ENCODE results near the gene EIF1B.

- TF ChIP-seq, protein P1, sequence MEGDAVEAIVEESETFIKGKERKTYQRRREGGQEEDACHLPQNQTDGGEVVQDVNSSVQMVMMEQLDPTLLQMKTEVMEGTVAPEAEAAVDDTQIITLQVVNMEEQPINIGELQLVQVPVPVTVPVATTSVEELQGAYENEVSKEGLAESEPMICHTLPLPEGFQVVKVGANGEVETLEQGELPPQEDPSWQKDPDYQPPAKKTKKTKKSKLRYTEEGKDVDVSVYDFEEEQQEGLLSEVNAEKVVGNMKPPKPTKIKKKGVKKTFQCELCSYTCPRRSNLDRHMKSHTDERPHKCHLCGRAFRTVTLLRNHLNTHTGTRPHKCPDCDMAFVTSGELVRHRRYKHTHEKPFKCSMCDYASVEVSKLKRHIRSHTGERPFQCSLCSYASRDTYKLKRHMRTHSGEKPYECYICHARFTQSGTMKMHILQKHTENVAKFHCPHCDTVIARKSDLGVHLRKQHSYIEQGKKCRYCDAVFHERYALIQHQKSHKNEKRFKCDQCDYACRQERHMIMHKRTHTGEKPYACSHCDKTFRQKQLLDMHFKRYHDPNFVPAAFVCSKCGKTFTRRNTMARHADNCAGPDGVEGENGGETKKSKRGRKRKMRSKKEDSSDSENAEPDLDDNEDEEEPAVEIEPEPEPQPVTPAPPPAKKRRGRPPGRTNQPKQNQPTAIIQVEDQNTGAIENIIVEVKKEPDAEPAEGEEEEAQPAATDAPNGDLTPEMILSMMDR (IDR thresholded peaks at IDR 0.05), result no peak
- no peak for TF ChIP-seq POLR2A (IDR thresholded peaks at IDR 0.05)
These were observed 18.9 kb downstream of the EIF1B start for GRCh38 chr3:40328374-40328773.
